ENCODE results near the gene EPS8. TPM values are rescaled to one million over a fixed set of nuclear protein-coding genes. Genes with fewer than 3 reads are reported as not detected.

Gene EPS8
- polyA plus RNA-seq, 1 of the 3 experiments (the other 2 are of a cell fraction), result 19.8 TPM

- H3K79me2 ChIP-seq (ENCODE audit: insufficient read depth), result no peaks in the 10 kb centered on the region
- H3F3A ChIP-seq (replicated peaks; ENCODE audit: insufficient read depth), result no peaks in the 10 kb centered on the region
- WGBS (ENCODE audit: low lambda C conversion rate), result 73% methylated on average over 6 of the region's 6 CpGs
- H4K20me1 ChIP-seq (ENCODE audit: insufficient read depth), result no peaks in the 10 kb centered on the region
- CTCF ChIA-PET, result no interaction called here
- H3K9ac ChIP-seq, result no peak overlapping the region
- no peaks in the 10 kb centered on the region for H3K36me3 ChIP-seq (replicated peaks in 1 of 2; ENCODE audit: control insufficient read depth in 1 of 2, insufficient read depth in 2 of 2, low read length in 1 of 2)
- H3K4me2 ChIP-seq, result no peak overlapping the region
- no peaks in the 10 kb centered on the region for H3K9me3 ChIP-seq
- H3K4me3 ChIP-seq (ENCODE audit: low read depth in 2 of 2, low read length in 1 of 2), result no peak overlapping the region
- peaks cover 0 to 14% of the 10 kb centered on the region in 2 experiments; a peak in 2 of 4 replicates for H3K4me1 ChIP-seq (ENCODE audit: control insufficient read depth in 1 of 2, insufficient read depth in 2 of 2, low read depth in 1 of 2, low read length in 1 of 2)
- DNase-seq, result no peak
- H3K27me3 ChIP-seq (ENCODE audit: insufficient read depth), result no peaks in the 10 kb centered on the region
- no peak overlapping the region for H3K27ac ChIP-seq (ENCODE audit: low read depth in 2 of 2, low read length in 1 of 2)
- POLR2A ChIA-PET, result no interaction called here
- no peaks in the 10 kb centered on the region for H3K9me2 ChIP-seq
- no peak overlapping the region for H2AFZ ChIP-seq (ENCODE audit: low read depth)
- TF ChIP-seq GATA2 (CRISPR knock-in tag; IDR thresholded peaks at IDR 0.05) (no peak), TAF1 (IDR thresholded peaks at IDR 0.05; ENCODE audit: borderline replicate concordance, low read depth, low read length) (no peak), EP300 (IDR thresholded peaks at IDR 0.05; ENCODE audit: borderline replicate concordance in 1 of 2, low read depth in 1 of 2, low read length in 1 of 2) (no peak), SIN3A (IDR thresholded peaks at IDR 0.05; ENCODE audit: borderline replicate concordance, low read depth, low read length) (no peak), FOXJ3 (CRISPR knock-in tag; IDR thresholded peaks at IDR 0.05) (no peak), MXI1 (IDR thresholded peaks at IDR 0.05; ENCODE audit: low read depth, low read length) (no peak), YY1 (IDR thresholded peaks at IDR 0.05; ENCODE audit: low read depth) (no peak)
- TF ChIP-seq, protein P1, sequence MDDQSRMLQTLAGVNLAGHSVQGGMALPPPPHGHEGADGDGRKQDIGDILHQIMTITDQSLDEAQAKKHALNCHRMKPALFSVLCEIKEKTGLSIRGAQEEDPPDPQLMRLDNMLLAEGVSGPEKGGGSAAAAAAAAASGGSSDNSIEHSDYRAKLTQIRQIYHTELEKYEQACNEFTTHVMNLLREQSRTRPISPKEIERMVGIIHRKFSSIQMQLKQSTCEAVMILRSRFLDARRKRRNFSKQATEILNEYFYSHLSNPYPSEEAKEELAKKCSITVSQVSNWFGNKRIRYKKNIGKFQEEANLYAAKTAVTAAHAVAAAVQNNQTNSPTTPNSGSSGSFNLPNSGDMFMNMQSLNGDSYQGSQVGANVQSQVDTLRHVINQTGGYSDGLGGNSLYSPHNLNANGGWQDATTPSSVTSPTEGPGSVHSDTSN (IDR thresholded peaks at IDR 0.05), result no peak
- TF ChIP-seq, protein P2, sequence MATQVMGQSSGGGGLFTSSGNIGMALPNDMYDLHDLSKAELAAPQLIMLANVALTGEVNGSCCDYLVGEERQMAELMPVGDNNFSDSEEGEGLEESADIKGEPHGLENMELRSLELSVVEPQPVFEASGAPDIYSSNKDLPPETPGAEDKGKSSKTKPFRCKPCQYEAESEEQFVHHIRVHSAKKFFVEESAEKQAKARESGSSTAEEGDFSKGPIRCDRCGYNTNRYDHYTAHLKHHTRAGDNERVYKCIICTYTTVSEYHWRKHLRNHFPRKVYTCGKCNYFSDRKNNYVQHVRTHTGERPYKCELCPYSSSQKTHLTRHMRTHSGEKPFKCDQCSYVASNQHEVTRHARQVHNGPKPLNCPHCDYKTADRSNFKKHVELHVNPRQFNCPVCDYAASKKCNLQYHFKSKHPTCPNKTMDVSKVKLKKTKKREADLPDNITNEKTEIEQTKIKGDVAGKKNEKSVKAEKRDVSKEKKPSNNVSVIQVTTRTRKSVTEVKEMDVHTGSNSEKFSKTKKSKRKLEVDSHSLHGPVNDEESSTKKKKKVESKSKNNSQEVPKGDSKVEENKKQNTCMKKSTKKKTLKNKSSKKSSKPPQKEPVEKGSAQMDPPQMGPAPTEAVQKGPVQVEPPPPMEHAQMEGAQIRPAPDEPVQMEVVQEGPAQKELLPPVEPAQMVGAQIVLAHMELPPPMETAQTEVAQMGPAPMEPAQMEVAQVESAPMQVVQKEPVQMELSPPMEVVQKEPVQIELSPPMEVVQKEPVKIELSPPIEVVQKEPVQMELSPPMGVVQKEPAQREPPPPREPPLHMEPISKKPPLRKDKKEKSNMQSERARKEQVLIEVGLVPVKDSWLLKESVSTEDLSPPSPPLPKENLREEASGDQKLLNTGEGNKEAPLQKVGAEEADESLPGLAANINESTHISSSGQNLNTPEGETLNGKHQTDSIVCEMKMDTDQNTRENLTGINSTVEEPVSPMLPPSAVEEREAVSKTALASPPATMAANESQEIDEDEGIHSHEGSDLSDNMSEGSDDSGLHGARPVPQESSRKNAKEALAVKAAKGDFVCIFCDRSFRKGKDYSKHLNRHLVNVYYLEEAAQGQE (IDR thresholded peaks at IDR 0.05; ENCODE audit: low read depth, low read length), result no peak
These were observed 12.9 kb upstream of the EPS8 start for GRCh38 chr12:15801770-15802744.

GRCh38 chr12:15800278-15800677 lies 11.1 kb upstream of the EPS8 start:
- CTCF ChIA-PET, result no interaction called here
- WGBS (ENCODE audit: low lambda C conversion rate), result 78% methylated on average over 3 of the region's 3 CpGs
- H2AFZ ChIP-seq (ENCODE audit: low read depth), result no peak overlapping the region
- TF ChIP-seq RFX5 (IDR thresholded peaks at IDR 0.05; ENCODE audit: low read length), result no peak
- no peak for TF ChIP-seq ELF1 (IDR thresholded peaks at IDR 0.05)
- TF ChIP-seq, protein P2 (IDR thresholded peaks at IDR 0.05; ENCODE audit: low read depth, low read length), result no peak
- TF ChIP-seq NRF1 (IDR thresholded peaks at IDR 0.05; ENCODE audit: low read depth, low read length), result no peak
- no peak for TF ChIP-seq EZH2phosphoT487 (IDR thresholded peaks at IDR 0.05; ENCODE audit: borderline replicate concordance, low read depth)
- no peak for TF ChIP-seq SIN3A (IDR thresholded peaks at IDR 0.05; ENCODE audit: borderline replicate concordance, low read depth, low read length)
- TF ChIP-seq, protein P3, sequence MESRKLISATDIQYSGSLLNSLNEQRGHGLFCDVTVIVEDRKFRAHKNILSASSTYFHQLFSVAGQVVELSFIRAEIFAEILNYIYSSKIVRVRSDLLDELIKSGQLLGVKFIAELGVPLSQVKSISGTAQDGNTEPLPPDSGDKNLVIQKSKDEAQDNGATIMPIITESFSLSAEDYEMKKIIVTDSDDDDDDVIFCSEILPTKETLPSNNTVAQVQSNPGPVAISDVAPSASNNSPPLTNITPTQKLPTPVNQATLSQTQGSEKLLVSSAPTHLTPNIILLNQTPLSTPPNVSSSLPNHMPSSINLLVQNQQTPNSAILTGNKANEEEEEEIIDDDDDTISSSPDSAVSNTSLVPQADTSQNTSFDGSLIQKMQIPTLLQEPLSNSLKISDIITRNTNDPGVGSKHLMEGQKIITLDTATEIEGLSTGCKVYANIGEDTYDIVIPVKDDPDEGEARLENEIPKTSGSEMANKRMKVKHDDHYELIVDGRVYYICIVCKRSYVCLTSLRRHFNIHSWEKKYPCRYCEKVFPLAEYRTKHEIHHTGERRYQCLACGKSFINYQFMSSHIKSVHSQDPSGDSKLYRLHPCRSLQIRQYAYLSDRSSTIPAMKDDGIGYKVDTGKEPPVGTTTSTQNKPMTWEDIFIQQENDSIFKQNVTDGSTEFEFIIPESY (IDR thresholded peaks at IDR 0.05; ENCODE audit: borderline replicate concordance, low read depth), result no peak
- TF ChIP-seq TAF1 (IDR thresholded peaks at IDR 0.05; ENCODE audit: borderline replicate concordance, low read depth, low read length), result no peak

More at GRCh38 chr12:15800278-15800677, 11.1 kb upstream of the EPS8 start:
- Histone ChIP-seq H3K9ac (no peak overlapping the region), H3K9me3 (no peaks in the 10 kb centered on the region), H4K20me1 (ENCODE audit: insufficient read depth) (no peaks in the 10 kb centered on the region), H3K79me2 (ENCODE audit: insufficient read depth) (no peaks in the 10 kb centered on the region), H3K9me2 (no peaks in the 10 kb centered on the region), H3K27me3 (ENCODE audit: insufficient read depth) (no peaks in the 10 kb centered on the region), H3K4me3 (ENCODE audit: low read depth in 2 of 2, low read length in 1 of 2) (no peak overlapping the region), H3K27ac (ENCODE audit: low read depth in 2 of 2, low read length in 1 of 2) (no peak overlapping the region), H3F3A (replicated peaks; ENCODE audit: insufficient read depth) (no peaks in the 10 kb centered on the region), H3K4me1 (ENCODE audit: control insufficient read depth in 1 of 2, insufficient read depth in 2 of 2, low read depth in 1 of 2, low read length in 1 of 2) (peaks cover 0 to 17% of the 10 kb centered on the region in 2 experiments; a peak in 2 of 4 replicates), H3K36me3 (replicated peaks in 1 of 2; ENCODE audit: control insufficient read depth in 1 of 2, insufficient read depth in 2 of 2, low read length in 1 of 2) (no peaks in the 10 kb centered on the region), H3K4me2 (no peak overlapping the region)
- POLR2A ChIA-PET, result no interaction called here
- no peak for DNase-seq

All from SK-N-SH (cell line).